K562 (cell line): ENCODE measurements around the gene GFOD1. TPM values are rescaled to one million over a fixed set of nuclear protein-coding genes. Genes with fewer than 3 reads are reported as not detected.

Source experiments
- ATAC-seq: fragments of 200-7000 bp; cut with Tn5 transposase; 3 replicates; pipeline ENCODE4 v1.9.1; 2020; ENCODE audit warnings: moderate library complexity
- BruUV-seq: library from RNA; stranded (reverse); fragments of 400-500 nt; replicated peaks from 2 replicates; lab custom pipeline; 2021; lab: Mats Ljungman, UMichigan
- CTCF ChIA-PET: fragments of 300-600 bp; formaldehyde crosslinking; extraction: SDS; loops from one replicate; lab custom pipeline; 2021; ENCODE audit warnings: low intra/inter-chr PET ratio; lab: Yijun Ruan, JAX
- POLR2A ChIA-PET: fragments of 300-600, 350-650 bp; sonication (Branson Sonifier 250); formaldehyde crosslinking; extraction: SDS; loops from one replicate; lab custom pipeline; 2021; ENCODE audit warnings: antibody characterized with exemption, inconsistent platforms; lab: Yijun Ruan, JAX
- DNase-seq, 4 experiments: peaks; one replicate each; pipeline versions ENCODE4 v3.0.0 to v3.0.0-alpha.2; 2011 to 2018; ENCODE audit warnings: low spot score in 3 of 4, mixed read lengths in 3 of 4; ENCODE audit errors: extremely low read depth in 1 of 4
- FAIRE-seq: peaks from 2 replicates; lab custom pipeline; 2011; peaks lifted over from hg19 to GRCh38; lab: Jason Lieb, UNC
- H2AFZ ChIP-seq: 2 replicates; pipeline ENCODE4 v1.6.0; 2011; ENCODE audit warnings: low read depth, low read length, control low read depth, inconsistent platforms
- H3K27ac ChIP-seq: fragments of 200-600 bp; 3 replicates; pipeline ENCODE4 v1.8.0; 2011; ENCODE audit warnings: low read depth, mild to moderate bottlenecking, control low read depth, inconsistent platforms, low read length, moderate library complexity, mixed read lengths; ENCODE audit errors: extremely low read depth
- H3K27me3 ChIP-seq, 2 experiments: fragments of 300-600 bp in 1 of 2; 2 replicates in 1 of 2; 3 replicates in 1 of 2; pipeline versions ENCODE4 v1.6.0 to v1.8.0; 2011; ENCODE audit warnings: inconsistent platforms in 2 of 2, low read length in 2 of 2, mild to moderate bottlenecking in 1 of 2, mixed read lengths in 1 of 2, moderate library complexity in 1 of 2; ENCODE audit not compliant: control insufficient read depth in 2 of 2, insufficient read depth in 2 of 2
- H3K36me3 ChIP-seq: fragments of 300-600 bp; 3 replicates; pipeline ENCODE4 v1.8.0; 2011; ENCODE audit warnings: mild to moderate bottlenecking, low read length, inconsistent platforms; ENCODE audit not compliant: control insufficient read depth, insufficient read depth
- H3K4me1 ChIP-seq, 2 experiments: fragments of 200-600 bp in 1 of 2; replicated peaks in 1 of 2; 2 replicates in 1 of 2; 3 replicates in 1 of 2; pipeline versions ENCODE4 v1.5.1 to v1.8.0; 2011; ENCODE audit warnings: inconsistent platforms in 2 of 2, low read length in 2 of 2, mild to moderate bottlenecking in 1 of 2, mixed read lengths in 1 of 2, moderate library complexity in 1 of 2; ENCODE audit not compliant: control insufficient read depth in 2 of 2, insufficient read depth in 2 of 2
- H3K4me2 ChIP-seq: 2 replicates; pipeline ENCODE4 v1.6.1; 2011; ENCODE audit warnings: low read length, control low read depth, inconsistent platforms, mixed read lengths; ENCODE audit not compliant: insufficient read depth
- H3K4me3 ChIP-seq: fragments of 200-600 bp; sonication (generic), shearing (Covaris generic); 2 replicates; pipeline ENCODE4 v1.5.1; 2016; ENCODE audit warnings: control low read depth, inconsistent platforms
- H3K79me2 ChIP-seq: fragments of 200-600 bp; 3 replicates; pipeline ENCODE4 v1.8.0; 2011; ENCODE audit warnings: low read length, inconsistent platforms; ENCODE audit not compliant: control insufficient read depth, insufficient read depth
- H3K9ac ChIP-seq, 2 experiments: 2 replicates each; pipeline versions ENCODE4 v1.6.0 to v1.6.1; 2011; ENCODE audit warnings: low read depth in 2 of 2, low read length in 2 of 2, control low read depth in 1 of 2, inconsistent platforms in 1 of 2, mild to moderate bottlenecking in 1 of 2, mixed read lengths in 1 of 2; ENCODE audit not compliant: insufficient read depth in 1 of 2
- H3K9me1 ChIP-seq: one replicate; pipeline ENCODE4 v1.6.0; 2011; ENCODE audit warnings: inconsistent platforms, mild to moderate bottlenecking, low read length, moderate library complexity; ENCODE audit not compliant: control insufficient read depth, insufficient read depth
- H3K9me3 ChIP-seq: replicated peaks from 2 replicates; pipeline ENCODE4 v1.5.1; 2011; ENCODE audit warnings: low read depth, low read length, inconsistent platforms; ENCODE audit not compliant: control insufficient read depth, insufficient read depth
- H4K20me1 ChIP-seq: replicated peaks from 2 replicates; pipeline ENCODE4 v1.6.1; 2011; ENCODE audit warnings: low read length, inconsistent platforms, mixed read lengths; ENCODE audit not compliant: control insufficient read depth, insufficient read depth
- ADNP ChIP-seq: fragments of 200-800 bp; sonication (Bioruptor generic); IDR thresholded peaks from 2 replicates; pipeline ENCODE4 v1.6.1; 2016; ENCODE audit warnings: missing genetic modification characterization, missing compliant biosample characterization
- BHLHE40 ChIP-seq: IDR thresholded peaks from 2 replicates; pipeline ENCODE4 v1.6.1; 2011; ENCODE audit warnings: low read length, improper control_type of control experiment
- CCNT2 ChIP-seq: IDR thresholded peaks from 2 replicates; pipeline ENCODE4 v1.6.1; 2011; ENCODE audit warnings: borderline replicate concordance, low read depth, mild to moderate bottlenecking, moderate library complexity, mixed read lengths, low read length; ENCODE audit not compliant: insufficient read length; ENCODE audit errors: extremely low read depth
- ELK3 ChIP-seq: fragments of 450-650 bp; formaldehyde crosslinking; IDR thresholded peaks from 2 replicates; pipeline ENCODE4 v1.4.0; 2020; ENCODE audit warnings: mild to moderate bottlenecking
- EP300 ChIP-seq: IDR thresholded peaks from 2 replicates; pipeline ENCODE4 v1.6.1; 2012; ENCODE audit warnings: low read length, improper control_type of control experiment
- ETV6 ChIP-seq, 3 experiments: fragments of 150-350 bp in 1 of 3; sonication (generic) in 1 of 3; formaldehyde crosslinking in 1 of 3; IDR thresholded peaks; 2 replicates each; pipeline versions ENCODE4 v1.6.1 to v1.8.0; 2014 to 2022; ENCODE audit warnings: borderline replicate concordance in 2 of 3, low read depth in 2 of 3, antibody characterized with exemption in 1 of 3, low read length in 1 of 3, mild to moderate bottlenecking in 1 of 3, missing genetic modification reagents in 1 of 3
- MEF2A ChIP-seq: IDR thresholded peaks from 2 replicates; pipeline ENCODE4 v1.6.1; 2011; ENCODE audit warnings: low read depth, mild to moderate bottlenecking, low read length, moderate library complexity; ENCODE audit not compliant: control insufficient read depth
- MEIS2 ChIP-seq: fragments of 450-650 bp; IDR thresholded peaks from 2 replicates; pipeline ENCODE4 v1.6.1; 2014; ENCODE audit warnings: mild to moderate bottlenecking; ENCODE audit not compliant: partially characterized antibody
- NCOA2 ChIP-seq, 2 experiments: fragments of 450-650 bp; IDR thresholded peaks; 2 replicates each; pipeline ENCODE4 v1.6.1; 2018; ENCODE audit warnings: mild to moderate bottlenecking in 2 of 2, moderate library complexity in 1 of 2; ENCODE audit not compliant: partially characterized antibody in 2 of 2
- NR2C1 ChIP-seq, 2 experiments: fragments of 450-650 bp; IDR thresholded peaks; 2 replicates each; pipeline ENCODE4 v1.6.1; 2017; ENCODE audit warnings: mild to moderate bottlenecking in 2 of 2, antibody characterized with exemption in 1 of 2, inconsistent platforms in 1 of 2, missing compliant biosample characterization in 1 of 2, missing genetic modification characterization in 1 of 2
- OTX1 ChIP-seq: fragments of 450-650 bp; formaldehyde crosslinking; IDR thresholded peaks from 2 replicates; pipeline ENCODE4 v1.4.0; 2022; ENCODE audit warnings: mild to moderate bottlenecking
- RBM22 ChIP-seq: fragments of 200-400 bp; formaldehyde crosslinking; IDR thresholded peaks from 2 replicates; pipeline ENCODE4 v1.6.1; 2018; ENCODE audit warnings: low read length, low read depth; ENCODE audit not compliant: poor library complexity, severe bottlenecking
- ZMIZ1 ChIP-seq, 2 experiments: fragments of 150-350 bp in 1 of 2; IDR thresholded peaks; 2 replicates each; pipeline ENCODE4 v1.6.1; 2012 to 2016; ENCODE audit warnings: low read depth in 2 of 2, low read length in 2 of 2, mild to moderate bottlenecking in 1 of 2, moderate library complexity in 1 of 2
- WGBS: fragments of 100-300 bp; shearing (Covaris generic); methylation state at CpG from one replicate; pipeline ENCODE4 v1.1.6; 2016; ENCODE audit warnings: low coverage, mixed read lengths; ENCODE audit not compliant: insufficient coverage; ENCODE audit errors: missing lambda C conversion rate; 5-methylcytosine and 5-hydroxymethylcytosine counted together
- in situ Hi-C: fragments of 300-500 bp; cut with MboI; formaldehyde crosslinking; loops from 4 replicates; pipeline ENCODE4 v1.15.0; 2018; ENCODE audit warnings: inconsistent platforms, mixed read lengths
- intact Hi-C: fragments of 100-400 bp; cut with micrococcal nuclease; formaldehyde crosslinking; loops from 2 replicates; pipeline ENCODE4 v1.14.2; 2022
- polyA plus RNA-seq, 8 experiments: library from polyadenylated mRNA; depleted of rRNA in 4 of 8; stranded (reverse) in 5 of 8; unstranded in 3 of 8; fragments of >200 nt; fragmentation: Nextera tagmentation in 2 of 8; fragmentation: Illumina TruSeq in 1 of 8; extraction: Ambion mirVana in 2 of 8; extraction: Trizol in 1 of 8; gene quantifications; 2 replicates each; pipeline versions ENCODE4 v1.2.1 to v1.2.3, GENCODE V29; 2011 to 2014; ENCODE audit warnings: inconsistent platforms in 1 of 8, missing spikeins in 1 of 8
- total RNA-seq, 7 experiments: library from RNA; depleted of rRNA in 6 of 7; stranded (reverse); fragments of >200 nt in 6 of 7; fragmentation: Illumina TruSeq in 2 of 7; extraction: Trizol in 2 of 7; gene quantifications; 2 replicates each; pipeline versions ENCODE4 v1.2.1 to v1.2.3, GENCODE V29; 2011 to 2021; ENCODE audit warnings: low replicate concordance in 1 of 7
- TF ChIP-seq, protein P1 (sequence below): sonication (generic); formaldehyde crosslinking; IDR thresholded peaks from 2 replicates; pipeline ENCODE4 v1.8.0; 2022; ENCODE audit warnings: missing genetic modification reagents, mild to moderate bottlenecking, borderline replicate concordance

The GFOD1 gene
- total and polyA plus RNA-seq, 9 of the 15 experiments (the other 6 are each of a cell fraction or from before 2014, with no cell fraction given), result 3.8 to 12.0 (median 8.2) TPM

- FAIRE-seq (peak; percentile 90), ATAC-seq (peak; percentile 70), DNase-seq (peak; percentile 54 to 83 (median 60))
- POLR2A ChIA-PET, result interaction anchor here (0.6 to 1.0 kb wide), 4 partner anchors 9 to 402 kb away, joined by 3 to 4 read pairs (median 3); no protein-coding TSS in a partner anchor
- peaks cover 2% of the 10 kb centered on the region for H3K9me1 ChIP-seq
- in situ Hi-C loops, result no loop called here
- intact Hi-C loops, result loop anchor here (2.0 kb wide), 2 partner anchors 18 to 26 kb away; no protein-coding TSS in a partner anchor
- H3K36me3 ChIP-seq, result no peaks in the 10 kb centered on the region
- no peaks in the 10 kb centered on the region for H3K27me3 ChIP-seq
- peak overlapping the region; percentile 61 for H3K27ac ChIP-seq
- BruUV-seq, result no TSS peak
- peak overlapping the region; percentile 56 for H3K4me2 ChIP-seq
- H4K20me1 ChIP-seq, result peaks cover 10% of the 10 kb centered on the region
- H2AFZ ChIP-seq, result 0 out of 2 replicates have a peak overlapping the region, but pooled peaks have one; percentile 9
- H3K79me2 ChIP-seq, result no peaks in the 10 kb centered on the region
- 10% methylated on average over 13 of the region's 13 CpGs for WGBS
- no peak overlapping the region for H3K4me3 ChIP-seq
- H3K9ac ChIP-seq, result no peak overlapping the region; a peak in 2 of 4 replicates
- H3K9me3 ChIP-seq, result no peaks in the 10 kb centered on the region
- CTCF ChIA-PET, result no interaction called here
- H3K4me1 ChIP-seq, result peaks cover 24 to 45% of the 10 kb centered on the region in 2 experiments
- TF ChIP-seq, protein P1, sequence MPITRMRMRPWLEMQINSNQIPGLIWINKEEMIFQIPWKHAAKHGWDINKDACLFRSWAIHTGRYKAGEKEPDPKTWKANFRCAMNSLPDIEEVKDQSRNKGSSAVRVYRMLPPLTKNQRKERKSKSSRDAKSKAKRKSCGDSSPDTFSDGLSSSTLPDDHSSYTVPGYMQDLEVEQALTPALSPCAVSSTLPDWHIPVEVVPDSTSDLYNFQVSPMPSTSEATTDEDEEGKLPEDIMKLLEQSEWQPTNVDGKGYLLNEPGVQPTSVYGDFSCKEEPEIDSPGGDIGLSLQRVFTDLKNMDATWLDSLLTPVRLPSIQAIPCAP (CRISPR knock-in tag), result no peak
- peak; percentile 55 to 77 for TF ChIP-seq NCOA2 (IDR thresholded peaks at IDR 0.05; ENCODE audit: partially characterized antibody in 2 of 2)
- no peak for TF ChIP-seq ELK3 (CRISPR knock-in tag)
- TF ChIP-seq MEF2A, result peak; percentile 69; the same call in 1 of the 2 replicates
- peak in 1 of 2 experiments; percentile 92; a peak in 3 of 4 replicates for TF ChIP-seq ETV6 (IDR thresholded peaks at IDR 0.05; ENCODE audit: borderline replicate concordance in 1 of 2, low read depth in 2 of 2, low read length in 1 of 2)
- TF ChIP-seq ETV6 (CRISPR knock-in tag; IDR thresholded peaks at IDR 0.05; ENCODE audit: borderline replicate concordance), result no peak
- TF ChIP-seq ZMIZ1 (IDR thresholded peaks at IDR 0.05; ENCODE audit: low read depth in 2 of 2, low read length in 2 of 2), result 0 out of 4 replicates have a peak, but pooled peaks of 1 of the 2 experiments have one; percentile 72
- no peak for TF ChIP-seq RBM22
- peak; percentile 89 for TF ChIP-seq NR2C1 (IDR thresholded peaks at IDR 0.05)
- TF ChIP-seq NR2C1 (tag; IDR thresholded peaks at IDR 0.05), result peak; percentile 92
- TF ChIP-seq CCNT2, result peak; percentile 95
- no peak for TF ChIP-seq ADNP (tag)
- peak; percentile 94 for TF ChIP-seq EP300
- TF ChIP-seq OTX1 (CRISPR knock-in tag), result peak; percentile 51; the same call in 1 of the 2 replicates
- peak; percentile 72 for TF ChIP-seq MEIS2
- TF ChIP-seq BHLHE40, result 0 out of 2 replicates have a peak, but pooled peaks have one; percentile 10
These were observed 132.9 kb downstream of the GFOD1 start for GRCh38 chr6:13354331-13355042.
